Dermis blood vessel endothelial cell (primary cell): ENCODE data around the gene MYCN. TPM values are rescaled to one million over a fixed set of nuclear protein-coding genes. Genes with fewer than 3 reads are reported as not detected.
"Not testable (repeated sequence)": the region's sequence is repeated elsewhere in the genome, so short reads cannot be mapped to it uniquely, and the experiment has no call there.

Experiments used
- DNase-seq: peaks from one replicate; pipeline ENCODE4 v3.0.0; 2010
- total RNA-seq: library from RNA; depleted of rRNA; stranded (reverse); fragments of >200 nt; gene quantifications from 2 replicates; pipeline ENCODE4 v1.2.3, GENCODE V29; 2014

The MYCN gene
- total RNA-seq, 1 donor from 2014 or later = 19.6 TPM

DNA sequence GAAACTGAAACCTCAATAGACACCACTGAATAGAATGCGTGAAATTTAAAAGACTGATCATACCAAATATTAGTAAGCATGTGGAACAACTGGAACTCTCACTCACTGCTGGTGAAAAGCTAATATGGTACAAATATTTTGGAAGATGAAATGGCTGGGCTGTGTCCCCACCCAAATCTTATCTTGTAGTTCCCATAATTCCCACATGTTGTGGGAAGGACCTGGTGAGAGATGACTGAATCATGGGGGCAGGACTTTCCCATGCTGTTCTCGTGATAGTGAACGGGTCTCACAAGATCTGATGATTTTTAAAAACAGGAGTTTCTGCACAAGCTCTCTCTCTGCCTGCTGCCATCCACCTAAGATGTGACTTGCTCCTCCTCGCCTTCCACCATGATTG lies 32.0 kb upstream of the MYCN start:
- no peak for DNase-seq

DNA sequence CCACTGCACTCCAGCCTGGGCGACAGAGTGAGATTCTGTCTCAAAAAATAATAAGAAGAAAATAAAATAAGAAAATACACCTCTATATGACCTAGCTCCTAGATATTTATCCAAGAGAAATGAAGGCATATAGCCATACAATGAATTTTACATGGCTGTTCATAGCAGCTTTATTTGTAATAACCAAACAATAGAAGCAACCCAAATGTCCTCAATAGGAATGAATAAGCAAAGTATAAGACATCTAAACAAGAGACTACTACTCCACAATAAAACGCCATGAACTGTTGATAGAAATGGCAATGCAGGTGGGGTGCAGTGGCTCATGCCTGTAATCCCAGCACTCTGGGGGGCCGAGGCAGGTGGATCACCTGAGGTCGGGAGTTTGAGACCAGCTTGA lies 31.2 kb upstream of the MYCN start:
- DNase-seq = no peak

DNA sequence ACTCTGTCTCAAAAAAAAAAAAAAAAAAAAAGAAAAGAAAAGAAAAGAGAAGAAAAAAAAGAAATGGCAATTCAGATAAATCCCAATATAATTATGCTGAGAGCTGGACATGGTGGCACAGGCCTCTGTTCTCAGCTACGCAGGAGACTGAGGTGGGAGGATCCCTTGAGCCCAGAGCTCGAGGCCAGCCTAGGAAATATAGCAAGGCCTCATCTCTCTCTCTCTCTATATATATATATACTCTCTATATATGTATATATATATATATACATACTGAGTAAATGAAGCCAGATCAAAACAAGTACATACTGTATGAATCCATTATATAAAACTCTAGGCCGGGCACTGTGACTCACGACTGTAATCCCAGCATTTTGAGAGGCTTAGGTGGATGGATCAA lies 30.6 kb upstream of the MYCN start:
- no peak for DNase-seq

DNA sequence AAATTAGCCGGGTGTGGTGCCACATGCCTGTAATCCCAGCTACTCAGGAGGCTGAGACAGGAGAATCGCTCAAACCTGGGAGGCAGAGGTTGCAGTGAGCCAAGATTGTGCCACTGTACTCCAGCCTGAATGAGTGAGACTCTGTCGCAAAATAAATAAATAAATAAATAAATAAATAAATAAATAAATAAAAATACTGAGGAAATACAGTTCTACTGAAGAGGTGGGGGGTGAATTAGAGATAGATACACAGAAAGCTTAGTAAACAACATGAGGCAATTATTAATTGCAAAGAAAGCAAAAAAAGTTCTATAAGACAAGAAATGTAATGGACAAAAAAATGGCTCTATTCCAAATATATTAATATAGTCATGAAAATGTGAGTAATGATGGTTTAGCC lies 29.1 kb upstream of the MYCN start:
- DNase-seq = not testable (repeated sequence)

DNA sequence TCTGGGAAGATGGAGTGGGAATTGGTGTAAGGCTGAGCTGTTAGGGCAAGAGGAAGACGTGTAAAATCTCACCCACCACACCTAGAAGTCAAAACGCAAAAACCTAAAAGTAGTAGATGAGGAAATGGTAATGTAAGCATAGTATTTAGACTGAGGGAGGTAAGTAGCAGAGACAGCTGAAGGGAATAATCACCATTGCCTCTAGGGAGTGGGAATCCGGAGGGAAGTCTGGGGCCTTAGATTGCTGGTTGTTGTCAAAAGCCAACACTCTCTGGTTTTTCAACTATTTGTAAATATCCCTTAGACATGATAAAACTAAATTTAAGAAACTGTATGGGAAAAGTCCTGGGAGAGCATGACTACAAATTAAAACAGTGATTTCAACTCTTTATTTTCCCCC lies 28.7 kb upstream of the MYCN start:
- DNase-seq = no peak

DNA sequence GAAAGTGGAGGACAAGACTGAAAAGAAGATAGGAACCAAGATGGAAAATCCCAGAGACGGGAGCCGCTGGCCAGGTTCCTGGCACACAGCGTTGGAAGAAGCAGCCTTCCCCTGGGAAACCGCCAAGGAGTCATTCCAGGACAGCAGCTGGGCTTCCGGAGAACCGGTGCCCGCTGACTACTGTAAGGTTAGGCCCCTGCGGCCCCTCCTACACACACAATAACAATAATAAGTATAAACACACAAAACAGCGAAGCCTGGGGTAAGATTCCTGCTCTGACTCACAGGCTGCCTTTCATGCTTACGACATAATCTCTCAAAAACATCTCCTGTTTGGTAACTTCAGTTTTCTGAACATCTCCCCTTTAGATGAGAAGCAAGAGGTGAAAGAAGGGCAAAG lies 28.1 kb upstream of the MYCN start:
- peak; percentile 87 for DNase-seq

DNA sequence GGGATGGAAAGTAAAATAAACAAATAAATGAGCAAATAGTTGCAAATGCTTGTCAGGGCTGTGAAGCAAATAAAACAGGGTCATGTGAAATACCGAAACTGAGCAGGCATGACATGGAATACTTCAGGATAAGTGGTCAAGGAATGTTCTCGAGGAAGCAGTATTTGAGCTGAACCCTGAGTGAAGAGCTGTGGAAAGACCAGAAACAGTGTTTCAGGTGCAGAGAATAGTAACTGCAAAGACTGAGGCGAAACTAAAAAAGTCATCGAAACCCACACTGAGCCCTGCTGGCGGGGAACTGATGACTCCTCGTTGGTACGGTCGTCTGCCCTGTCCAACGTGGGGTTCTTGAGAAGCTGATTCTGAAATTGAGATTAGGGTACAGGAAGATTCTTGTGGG lies 27.2 kb upstream of the MYCN start:
- DNase-seq = no peak

DNA sequence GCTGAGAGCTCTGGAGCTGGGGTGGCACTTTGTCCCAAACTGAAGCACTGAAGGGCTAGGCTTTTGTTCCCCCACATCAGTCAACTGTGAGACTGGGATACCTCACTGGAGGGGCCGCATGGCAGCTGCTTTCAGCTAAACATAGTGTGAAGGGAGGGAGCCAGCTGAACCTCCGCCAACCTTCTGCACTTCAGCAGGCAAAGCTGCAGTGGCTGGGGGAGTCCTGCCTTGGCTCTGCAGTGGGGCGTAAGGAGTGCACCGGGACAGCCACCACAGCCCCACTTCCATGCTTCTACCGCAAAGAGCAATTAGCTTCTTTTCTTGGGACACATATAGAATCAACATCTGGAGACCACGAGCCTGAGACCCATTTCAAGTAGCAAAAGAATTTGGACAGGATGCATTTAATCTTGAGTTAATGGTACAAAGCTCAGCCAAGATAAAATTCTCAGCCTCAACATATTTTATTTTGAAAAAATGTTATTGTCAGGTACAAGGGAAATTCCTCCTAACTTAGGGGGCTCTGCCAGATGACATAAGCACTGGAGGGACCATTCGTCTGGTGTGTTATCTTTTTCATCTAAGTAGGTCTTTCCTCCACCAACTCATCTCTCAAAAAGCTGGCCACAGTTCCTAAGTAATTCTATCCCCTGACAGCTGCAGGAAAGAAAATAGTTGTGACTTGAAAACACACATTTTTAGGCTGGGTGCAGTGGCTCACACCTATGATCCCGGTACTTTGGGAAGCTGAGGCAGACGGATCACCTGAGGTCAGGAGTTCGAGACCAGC lies 25.6 kb upstream of the MYCN start:
- no peak for DNase-seq

DNA sequence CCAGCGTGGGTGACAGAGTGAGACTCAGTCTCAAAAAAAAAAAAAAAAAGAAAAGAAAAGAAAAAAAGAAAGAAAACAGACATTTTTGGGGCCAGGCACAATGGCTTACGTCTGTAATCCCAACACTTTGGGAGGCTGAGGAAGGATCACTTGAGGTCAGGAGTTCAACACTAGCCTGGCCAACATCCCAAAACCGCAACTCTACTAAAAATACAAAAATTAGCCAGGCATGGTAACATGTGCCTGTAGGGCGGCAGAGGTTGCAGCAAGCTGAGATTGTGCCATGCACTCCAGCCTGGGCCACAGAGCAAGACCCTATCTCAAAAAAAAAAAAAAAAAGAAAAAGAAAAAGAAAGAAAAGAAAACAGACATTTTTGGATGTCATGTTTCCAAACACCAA lies 24.8 kb upstream of the MYCN start:
- not testable (repeated sequence) for DNase-seq

DNA sequence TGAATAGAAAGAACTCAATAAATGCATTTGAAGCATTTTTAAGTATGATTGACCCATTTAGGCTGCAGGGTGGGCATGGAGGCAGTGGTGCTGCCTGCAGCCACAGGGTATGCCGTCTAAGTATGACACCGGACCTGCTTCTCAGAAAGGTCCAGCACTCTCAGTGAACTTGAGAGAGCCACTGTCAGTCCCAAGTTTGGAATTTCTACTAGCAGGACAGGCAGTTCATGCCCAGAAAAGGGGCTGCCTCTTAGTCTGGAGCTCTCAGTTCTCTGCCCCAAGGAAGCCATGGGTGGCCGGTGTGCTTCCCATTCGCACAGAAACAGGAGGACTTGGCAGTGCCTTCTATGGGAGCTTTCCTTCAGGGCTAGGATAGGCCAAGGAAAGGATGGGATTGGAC lies 24.0 kb upstream of the MYCN start:
- no peak for DNase-seq

DNA sequence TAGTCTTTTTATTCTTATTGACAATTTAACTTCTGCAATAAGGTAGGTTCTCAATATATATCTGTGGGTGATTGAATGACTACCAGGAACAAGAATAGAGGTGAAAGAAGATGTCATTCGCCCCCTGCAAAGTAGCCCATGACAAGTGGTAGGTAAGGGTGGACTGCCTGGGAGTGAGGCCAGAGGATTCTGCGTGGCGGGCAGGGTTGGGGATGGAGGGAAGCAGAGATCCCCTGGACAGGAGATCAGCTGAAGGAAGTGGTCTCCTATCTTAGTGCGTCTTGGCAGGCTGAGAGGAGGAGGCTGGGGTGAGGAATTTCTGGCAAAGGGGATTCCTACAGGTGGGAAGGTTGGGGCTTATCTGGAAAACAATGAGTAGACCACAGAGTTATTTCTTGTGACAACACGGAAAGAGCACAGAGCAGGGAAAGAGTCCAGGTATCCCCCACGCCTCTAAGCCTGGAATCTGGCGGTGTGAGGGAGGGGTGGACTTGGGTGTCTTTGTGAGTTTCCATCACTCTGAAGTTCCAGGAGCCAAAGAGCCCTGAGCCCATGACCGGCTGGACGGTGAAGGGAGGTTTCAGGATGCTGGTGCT lies 21.5 kb upstream of the MYCN start:
- no peak for DNase-seq

DNA sequence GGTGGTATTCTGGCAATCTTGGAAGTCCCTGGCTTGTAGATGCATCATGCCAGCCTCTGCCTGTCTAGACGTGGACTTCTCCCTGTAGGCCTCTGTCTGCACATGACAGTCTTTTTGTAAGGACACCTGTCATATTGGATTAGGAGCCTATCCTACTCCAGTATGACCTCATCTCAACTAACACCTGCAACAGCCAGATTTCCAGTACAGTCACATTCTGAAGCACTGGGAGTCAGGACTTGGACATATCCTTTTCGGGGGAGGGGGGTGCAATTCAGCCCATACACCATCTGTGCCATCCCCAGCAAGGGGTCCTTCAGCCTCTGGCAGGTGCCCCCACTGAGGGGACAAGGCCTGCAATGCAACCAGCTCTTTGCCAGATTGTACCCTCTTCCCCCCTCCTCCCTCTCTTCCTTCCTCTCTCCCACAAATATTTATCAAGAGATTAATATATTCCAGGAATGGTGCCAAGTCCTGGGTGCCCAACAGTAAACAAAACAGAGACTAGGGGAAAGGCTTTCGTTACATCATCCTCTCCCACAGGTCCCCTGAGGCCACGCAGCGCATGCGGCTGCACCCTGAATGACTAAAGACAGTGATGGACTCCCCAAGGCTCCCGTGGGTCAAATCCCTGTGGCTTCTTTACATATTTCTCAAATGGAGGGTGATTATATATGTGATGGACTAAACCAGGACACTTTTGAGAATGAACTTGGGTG lies 20.5 kb upstream of the MYCN start:
- DNase-seq = no peak

DNA sequence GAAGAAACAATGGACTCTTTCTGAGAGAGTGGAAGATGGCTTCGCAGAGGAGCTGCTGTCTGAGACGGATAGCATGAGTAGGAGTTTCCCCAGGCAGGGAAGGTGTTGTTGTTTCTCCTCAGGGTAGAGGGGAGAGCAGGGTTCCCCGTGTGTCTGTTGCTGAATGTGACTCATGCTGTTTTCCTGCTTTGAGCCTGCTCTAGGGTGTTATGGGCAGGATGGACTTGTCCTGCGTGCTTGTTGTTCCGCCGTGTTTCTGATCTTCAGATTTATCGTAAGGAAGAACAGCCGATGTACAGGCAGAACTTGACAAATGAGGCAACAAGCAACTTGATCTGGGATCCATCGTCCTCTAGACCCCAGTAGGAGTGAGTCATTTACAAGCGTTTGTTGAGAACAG lies 19.7 kb upstream of the MYCN start:
- DNase-seq = peak; percentile 28

DNA sequence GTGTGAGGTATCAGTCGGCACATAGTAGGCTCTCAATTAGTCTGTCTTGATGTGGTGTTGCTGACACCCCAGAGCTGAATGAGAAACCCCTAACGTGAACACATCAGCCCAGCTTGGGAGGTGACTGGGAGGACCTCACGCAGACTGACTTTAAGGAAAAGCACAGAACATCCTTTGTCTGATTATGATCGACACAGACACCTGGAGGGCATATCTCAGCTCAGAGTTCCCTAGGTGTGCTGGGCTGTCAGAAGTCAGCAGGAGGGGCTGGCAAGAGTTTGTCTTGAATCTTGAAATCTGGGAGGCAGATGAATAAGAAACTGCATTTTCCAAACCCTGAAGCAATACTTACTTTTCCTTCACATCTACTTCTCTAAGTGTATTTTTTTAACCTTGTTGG lies 16.8 kb upstream of the MYCN start:
- no peak for DNase-seq

DNA sequence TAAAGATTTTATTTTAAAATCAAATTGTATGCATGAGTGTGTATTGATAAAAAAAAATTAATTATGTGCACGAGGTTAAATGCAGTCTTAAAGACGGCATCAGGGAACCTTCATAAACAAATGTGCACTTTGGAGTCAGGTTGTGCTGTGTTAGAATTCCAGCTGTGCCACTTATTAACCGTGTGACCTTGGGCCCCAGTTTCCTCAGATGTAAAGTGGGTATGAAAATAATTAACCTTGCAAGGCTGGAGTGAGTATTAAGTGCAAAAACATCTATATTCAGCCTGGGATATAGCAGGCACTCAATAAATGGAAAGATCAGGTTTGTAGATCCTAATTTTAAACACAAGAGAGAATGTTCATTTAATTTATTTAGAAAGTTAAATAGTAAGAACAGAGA lies 14.5 kb upstream of the MYCN start:
- DNase-seq = no peak

DNA sequence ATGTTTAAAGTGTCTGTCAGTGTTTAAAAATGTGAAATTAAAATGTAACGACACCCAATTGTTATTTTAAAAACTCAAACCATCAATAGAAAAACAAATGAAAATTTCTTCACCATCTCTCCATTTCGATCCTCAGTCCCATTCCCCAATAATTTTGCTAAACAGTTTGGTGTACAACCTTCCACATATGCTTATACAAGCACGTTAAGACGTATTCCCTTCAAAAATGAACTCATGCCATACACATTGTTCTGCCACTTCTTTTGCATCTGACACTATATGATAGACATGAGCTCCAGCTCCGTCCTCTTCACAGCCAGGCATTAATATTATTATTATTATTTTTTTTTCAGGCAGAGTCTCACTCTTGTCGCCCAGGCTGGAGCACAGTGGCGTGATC lies 14.1 kb upstream of the MYCN start:
- DNase-seq = no peak

DNA sequence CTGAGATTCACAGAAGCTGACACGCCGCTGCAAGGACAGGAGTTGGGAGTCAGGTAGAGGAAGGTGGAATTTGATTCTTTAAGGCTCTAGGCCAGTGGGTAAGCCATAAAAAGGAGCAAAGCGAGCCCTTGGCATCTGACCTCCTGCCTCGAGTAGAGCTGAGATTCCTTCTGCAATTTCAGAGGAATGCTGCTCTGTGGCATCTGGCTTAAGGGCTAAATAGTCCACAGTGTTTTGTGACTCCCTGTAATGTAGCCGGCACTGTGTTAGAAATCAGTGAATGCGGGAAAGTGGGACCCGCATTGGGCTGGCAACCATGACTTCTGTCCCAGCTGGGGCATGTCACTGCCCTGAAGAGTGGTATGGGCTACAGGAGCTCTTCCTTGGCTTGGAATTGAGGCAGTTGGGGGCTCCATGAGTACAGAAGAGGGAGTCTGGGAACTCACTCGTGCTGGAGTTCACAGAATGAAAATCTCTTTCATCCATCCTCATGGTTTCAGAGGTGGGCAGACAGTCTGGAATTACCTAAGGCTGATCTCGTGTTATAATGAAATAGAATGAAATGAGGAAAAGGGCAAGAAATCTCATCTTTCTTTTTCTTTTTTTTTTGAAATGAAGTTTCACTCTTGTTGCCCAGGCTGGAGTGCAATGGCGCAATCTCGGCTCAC lies 12.7 kb upstream of the MYCN start:
- no peak for DNase-seq

DNA sequence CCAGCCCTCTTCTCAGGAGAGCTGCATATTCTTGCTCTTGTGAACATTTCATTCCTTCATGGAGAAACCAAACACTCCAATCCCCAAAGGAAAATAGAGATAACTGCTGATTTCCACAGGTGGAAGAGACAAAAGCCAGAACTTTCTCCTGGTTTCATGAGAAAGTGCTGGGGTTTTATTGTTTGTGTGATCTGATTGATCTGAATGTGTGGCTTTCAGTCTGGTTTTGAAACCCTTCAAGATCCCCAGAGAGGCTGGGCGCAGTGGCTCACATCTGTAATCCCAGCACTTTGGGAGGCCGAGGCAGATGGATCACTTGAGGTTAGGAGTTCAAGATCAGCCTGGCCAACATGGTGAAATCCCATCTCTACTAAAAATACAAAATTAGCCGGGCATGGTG lies 11.3 kb upstream of the MYCN start:
- not testable (repeated sequence) for DNase-seq

DNA sequence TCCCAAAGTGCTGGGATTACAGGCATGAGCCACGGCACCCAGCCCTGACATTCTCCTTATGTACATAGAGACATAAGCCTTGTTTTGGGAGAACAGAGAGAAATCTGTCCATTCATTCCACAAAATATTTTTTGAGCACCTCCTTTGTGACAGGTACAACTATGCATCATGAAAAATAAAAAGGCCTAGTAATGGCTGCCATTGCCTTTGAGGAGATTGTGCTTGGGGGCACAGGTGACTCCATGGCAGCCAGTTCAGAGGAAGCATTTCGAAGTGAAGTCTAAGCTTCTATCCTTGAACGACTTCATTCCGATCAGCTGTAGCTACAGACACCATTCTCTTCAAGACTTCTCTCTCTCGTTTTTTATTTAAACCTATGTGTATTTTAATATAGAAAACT lies 10.5 kb upstream of the MYCN start:
- no peak for DNase-seq

DNA sequence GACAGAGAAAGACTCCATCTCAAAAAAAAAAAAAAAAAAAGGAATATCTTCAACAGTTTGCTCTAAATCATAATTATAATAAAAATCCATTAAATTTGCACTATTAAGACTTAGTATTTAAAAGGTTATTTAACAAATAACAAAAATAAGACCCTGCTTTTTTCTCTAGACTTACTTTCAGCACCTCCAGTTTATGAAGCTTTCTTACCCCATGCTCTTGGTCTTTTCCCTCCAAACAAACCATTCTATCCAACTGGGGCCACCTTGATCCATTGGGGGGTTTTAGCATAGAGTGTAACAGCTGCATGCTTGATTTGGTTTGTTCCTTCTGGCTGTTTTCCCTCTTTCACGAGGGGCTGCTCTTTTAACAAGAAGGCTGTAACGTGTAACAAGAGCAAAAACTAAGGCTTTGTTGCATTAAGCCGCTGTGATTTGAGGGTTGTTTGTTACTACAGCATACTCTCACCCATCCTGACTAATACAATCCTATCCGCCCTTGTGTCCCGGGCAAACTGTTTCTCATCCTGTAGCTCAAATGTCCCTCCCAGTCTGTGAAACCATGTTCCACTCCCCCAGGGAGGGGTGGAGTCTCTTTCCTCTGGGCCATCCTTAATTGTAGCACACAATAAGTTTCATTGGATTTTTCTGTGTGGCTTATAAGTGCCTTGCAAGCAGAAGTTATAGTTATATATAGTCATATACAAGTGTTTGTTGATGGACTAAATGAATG lies 9.6 kb upstream of the MYCN start:
- no peak for DNase-seq

DNA sequence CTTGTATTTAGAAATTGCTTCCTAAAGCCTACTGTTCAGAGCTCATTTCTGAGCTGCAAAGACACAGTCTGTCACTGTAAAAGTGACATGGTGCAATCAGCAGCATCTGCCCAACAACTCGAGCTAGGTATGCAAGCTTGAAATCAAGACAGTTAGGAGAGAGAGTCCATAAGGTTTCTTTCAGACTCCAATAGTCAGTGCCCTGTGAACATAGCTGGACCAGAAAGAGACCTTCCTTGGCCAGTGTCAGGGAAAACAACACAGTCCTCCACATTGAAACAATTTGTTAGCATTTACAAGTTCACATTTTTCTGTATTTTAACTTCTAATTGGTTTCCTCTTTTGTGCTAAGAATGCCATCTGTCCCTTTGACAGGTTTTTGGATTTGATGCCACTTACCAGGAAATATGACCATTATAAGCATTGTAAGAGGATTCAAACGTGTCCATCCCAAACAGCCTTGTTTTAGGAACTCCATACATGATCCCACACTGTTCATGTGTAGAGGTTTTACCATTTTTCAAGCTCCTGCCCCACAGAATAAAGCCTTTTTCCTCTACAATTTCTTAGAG lies 8.9 kb upstream of the MYCN start:
- DNase-seq = no peak

DNA sequence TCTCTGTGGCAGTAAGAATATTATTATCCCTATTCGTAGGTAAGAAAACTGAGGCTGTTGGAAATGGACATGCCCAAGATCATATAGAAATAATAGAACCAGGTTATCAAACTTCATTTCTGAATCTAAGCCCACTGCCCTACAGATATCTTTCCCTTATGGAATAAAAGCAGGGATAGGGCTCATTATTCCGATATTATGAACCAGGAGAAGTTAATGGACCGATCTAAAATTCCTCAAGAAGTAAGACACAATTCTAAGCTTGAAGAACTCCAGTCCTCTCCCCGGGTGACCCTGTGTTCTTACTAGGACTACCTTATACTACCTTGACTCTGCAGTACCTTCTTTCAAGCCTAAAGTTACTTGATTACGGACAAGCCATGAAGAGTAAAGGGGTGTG lies 8.4 kb upstream of the MYCN start:
- no peak for DNase-seq
